HepG2 (cell line): ENCODE results near the gene TBC1D16. TPM values are rescaled to one million over a fixed set of nuclear protein-coding genes. Genes with fewer than 3 reads are reported as not detected.

Experiments
- FOSL1 ChIP-seq: sonication (generic); formaldehyde crosslinking; IDR thresholded peaks from 2 replicates; pipeline ENCODE4 v1.9.0; 2021; ENCODE audit warnings: missing genetic modification reagents, borderline replicate concordance
- HNF4A ChIP-seq: sonication (generic); formaldehyde crosslinking; IDR thresholded peaks from 2 replicates; pipeline ENCODE4 v1.4.0; 2020; ENCODE audit warnings: missing genetic modification reagents
- ISL2 ChIP-seq: sonication (generic); formaldehyde crosslinking; IDR thresholded peaks from 2 replicates; pipeline ENCODE4 v1.5.0; 2020; ENCODE audit warnings: missing genetic modification reagents
- KDM3A ChIP-seq: IDR thresholded peaks from 2 replicates; pipeline ENCODE4 v1.6.1; 2018; ENCODE audit warnings: low read depth, missing compliant biosample characterization
- KMT2A ChIP-seq: sonication (generic); formaldehyde crosslinking; IDR thresholded peaks from 2 replicates; pipeline ENCODE4 v1.4.0; 2020; ENCODE audit warnings: missing genetic modification reagents
- MTERF4 ChIP-seq: sonication (generic); formaldehyde crosslinking; IDR thresholded peaks from 2 replicates; pipeline ENCODE4 v1.8.0; 2023; ENCODE audit warnings: mild to moderate bottlenecking, missing genetic modification reagents
- PHF20 ChIP-seq: sonication (generic); formaldehyde crosslinking; IDR thresholded peaks from 2 replicates; pipeline ENCODE4 v1.5.0; 2020; ENCODE audit warnings: mild to moderate bottlenecking, missing genetic modification reagents
- SP4 ChIP-seq: sonication (generic); formaldehyde crosslinking; IDR thresholded peaks from 2 replicates; pipeline ENCODE4 v1.8.1; 2023; ENCODE audit warnings: mild to moderate bottlenecking, missing genetic modification reagents
- STAT6 ChIP-seq: sonication (generic); formaldehyde crosslinking; IDR thresholded peaks from 2 replicates; pipeline ENCODE4 v1.4.0; 2020; ENCODE audit warnings: missing genetic modification reagents, mild to moderate bottlenecking, borderline replicate concordance
- ZBTB38 ChIP-seq: sonication (generic); formaldehyde crosslinking; IDR thresholded peaks from 2 replicates; pipeline ENCODE4 v1.5.1; 2020; ENCODE audit warnings: mild to moderate bottlenecking, missing genetic modification reagents
- ZGPAT ChIP-seq: IDR thresholded peaks from 2 replicates; pipeline ENCODE4 v1.6.1; 2016; ENCODE audit warnings: mild to moderate bottlenecking
- ZNF709 ChIP-seq: sonication (generic); formaldehyde crosslinking; IDR thresholded peaks from 2 replicates; pipeline ENCODE4 v1.5.0; 2020; ENCODE audit warnings: mild to moderate bottlenecking, missing genetic modification reagents
- ZNF878 ChIP-seq: sonication (generic); formaldehyde crosslinking; IDR thresholded peaks from 2 replicates; pipeline ENCODE4 v1.8.1; 2023; ENCODE audit warnings: mild to moderate bottlenecking, missing genetic modification reagents, moderate library complexity
- ZSCAN29 ChIP-seq: sonication (generic); formaldehyde crosslinking; conservative IDR thresholded peaks from 2 replicates; pipeline ENCODE4 v1.4.0; 2020; ENCODE audit warnings: mild to moderate bottlenecking, missing genetic modification reagents
- polyA plus RNA-seq, 8 experiments: library from polyadenylated mRNA; depleted of rRNA in 3 of 8; stranded (reverse) in 7 of 8; unstranded in 1 of 8; fragments of >200 nt; fragmentation: Illumina TruSeq in 4 of 8; extraction: Trizol in 4 of 8; gene quantifications; 2 replicates each; pipeline versions ENCODE4 v1.2.1 to v1.2.3, GENCODE V29; 2011 to 2016; ENCODE audit warnings: low read depth in 4 of 8, missing spikeins in 1 of 8, mixed read lengths in 1 of 8; ENCODE audit not compliant: insufficient read depth in 1 of 8
- total RNA-seq, 5 experiments: library from RNA; depleted of rRNA; stranded (reverse); fragments of >200 nt; fragmentation: Illumina TruSeq; extraction: Trizol; gene quantifications; 2 replicates each; pipeline ENCODE4 v1.2.3, GENCODE V29; 2016; ENCODE audit warnings: low read depth in 1 of 5
- TF ChIP-seq, protein P1 (sequence below): sonication (generic); formaldehyde crosslinking; IDR thresholded peaks from 2 replicates; pipeline ENCODE4 v1.5.1; 2020; ENCODE audit warnings: mild to moderate bottlenecking, missing genetic modification reagents
- TF ChIP-seq, protein P2 (sequence below): sonication (generic); formaldehyde crosslinking; conservative IDR thresholded peaks from 2 replicates; pipeline ENCODE4 v1.4.0; 2020; ENCODE audit warnings: missing genetic modification reagents

TBC1D16 gene
- total and polyA plus RNA-seq, 2 of the 13 experiments (the other 11 are each of a cell fraction or from before 2014, with no cell fraction given), result 14.9 to 24.9 TPM

GRCh38 chr17:79990704-79991103 lies 45.0 kb downstream of the TBC1D16 start (continued):
- TF ChIP-seq ZBTB38 (CRISPR knock-in tag) (peak; percentile 33; the same call in 1 of the 2 replicates), PHF20 (CRISPR knock-in tag) (no peak), KMT2A (CRISPR knock-in tag) (no peak), HNF4A (CRISPR knock-in tag) (no peak), ZGPAT (CRISPR knock-in tag) (no peak), SP4 (CRISPR knock-in tag) (0 out of 2 replicates have a peak, but pooled peaks have one; percentile 42), ZSCAN29 (CRISPR knock-in tag) (0 out of 2 replicates have a peak, but pooled peaks have one; percentile 7), KDM3A (CRISPR knock-in tag) (no peak), MTERF4 (CRISPR knock-in tag) (no peak), ZNF878 (CRISPR knock-in tag) (no peak), STAT6 (CRISPR knock-in tag) (0 out of 2 replicates have a peak, but pooled peaks have one; percentile 29), ZNF709 (CRISPR knock-in tag) (peak; percentile 3; the same call in 1 of the 2 replicates), FOSL1 (CRISPR knock-in tag) (no peak), ISL2 (no peak)
- TF ChIP-seq, protein P1, sequence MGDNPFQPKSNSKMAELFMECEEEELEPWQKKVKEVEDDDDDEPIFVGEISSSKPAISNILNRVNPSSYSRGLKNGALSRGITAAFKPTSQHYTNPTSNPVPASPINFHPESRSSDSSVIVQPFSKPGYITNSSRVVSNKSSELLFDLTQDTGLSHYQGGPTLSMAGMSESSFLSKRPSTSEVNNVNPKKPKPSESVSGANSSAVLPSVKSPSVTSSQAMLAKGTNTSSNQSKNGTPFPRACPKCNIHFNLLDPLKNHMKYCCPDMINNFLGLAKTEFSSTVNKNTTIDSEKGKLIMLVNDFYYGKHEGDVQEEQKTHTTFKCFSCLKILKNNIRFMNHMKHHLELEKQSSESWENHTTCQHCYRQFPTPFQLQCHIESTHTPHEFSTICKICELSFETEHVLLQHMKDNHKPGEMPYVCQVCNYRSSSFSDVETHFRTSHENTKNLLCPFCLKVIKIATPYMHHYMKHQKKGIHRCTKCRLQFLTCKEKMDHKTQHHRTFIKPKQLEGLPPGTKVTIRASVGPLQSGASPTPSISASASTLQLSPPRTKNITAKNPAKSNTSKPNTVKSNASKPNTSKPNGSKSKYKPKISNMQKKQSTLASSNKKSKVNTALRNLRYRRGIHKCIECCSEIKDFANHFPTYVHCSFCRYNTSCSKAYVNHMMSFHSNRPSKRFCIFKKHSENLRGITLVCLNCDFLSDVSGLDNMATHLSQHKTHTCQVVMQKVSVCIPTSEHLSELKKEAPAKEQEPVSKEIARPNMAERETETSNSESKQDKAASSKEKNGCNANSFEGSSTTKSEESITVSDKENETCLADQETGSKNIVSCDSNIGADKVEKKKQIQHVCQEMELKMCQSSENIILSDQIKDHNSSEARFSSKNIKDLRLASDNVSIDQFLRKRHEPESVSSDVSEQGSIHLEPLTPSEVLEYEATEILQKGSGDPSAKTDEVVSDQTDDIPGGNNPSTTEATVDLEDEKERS (CRISPR knock-in tag), result peak; percentile 77; the same call in 1 of the 2 replicates
- TF ChIP-seq, protein P2, sequence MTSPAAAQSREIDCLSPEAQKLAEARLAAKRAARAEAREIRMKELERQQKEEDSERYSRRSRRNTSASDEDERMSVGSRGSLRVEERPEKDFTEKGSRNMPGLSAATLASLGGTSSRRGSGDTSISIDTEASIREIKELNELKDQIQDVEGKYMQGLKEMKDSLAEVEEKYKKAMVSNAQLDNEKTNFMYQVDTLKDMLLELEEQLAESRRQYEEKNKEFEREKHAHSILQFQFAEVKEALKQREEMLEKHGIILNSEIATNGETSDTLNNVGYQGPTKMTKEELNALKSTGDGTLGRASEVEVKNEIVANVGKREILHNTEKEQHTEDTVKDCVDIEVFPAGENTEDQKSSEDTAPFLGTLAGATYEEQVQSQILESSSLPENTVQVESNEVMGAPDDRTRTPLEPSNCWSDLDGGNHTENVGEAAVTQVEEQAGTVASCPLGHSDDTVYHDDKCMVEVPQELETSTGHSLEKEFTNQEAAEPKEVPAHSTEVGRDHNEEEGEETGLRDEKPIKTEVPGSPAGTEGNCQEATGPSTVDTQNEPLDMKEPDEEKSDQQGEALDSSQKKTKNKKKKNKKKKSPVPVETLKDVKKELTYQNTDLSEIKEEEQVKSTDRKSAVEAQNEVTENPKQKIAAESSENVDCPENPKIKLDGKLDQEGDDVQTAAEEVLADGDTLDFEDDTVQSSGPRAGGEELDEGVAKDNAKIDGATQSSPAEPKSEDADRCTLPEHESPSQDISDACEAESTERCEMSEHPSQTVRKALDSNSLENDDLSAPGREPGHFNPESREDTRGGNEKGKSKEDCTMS, result no peak
